CD4-positive, alpha-beta T cell (primary cell): ENCODE data around the gene CCDC33. TPM values are rescaled to one million over a fixed set of nuclear protein-coding genes. Genes with fewer than 3 reads are reported as not detected.
"Not testable (repeated sequence)": the region's sequence is repeated elsewhere in the genome, so short reads cannot be mapped to it uniquely, and the experiment has no call there.

ENCODE experiments used
- ATAC-seq: fragments of 200-7000 bp; cut with Tn5 transposase; one replicate; pipeline ENCODE4 v1.10.0; 2022; ENCODE audit warnings: mild to moderate bottlenecking; ENCODE audit not compliant: poor library complexity
- CTCF ChIA-PET: fragments of 350-600 bp; sonication (Branson Sonifier 250); formaldehyde crosslinking; loops from one replicate; lab custom pipeline; 2021; ENCODE audit warnings: antibody characterized with exemption, inconsistent platforms; lab: Charles Lee
- POLR2A ChIA-PET: fragments of 350-600 bp; sonication (Branson Sonifier 250); formaldehyde crosslinking; loops from one replicate; lab custom pipeline; 2021; ENCODE audit warnings: antibody characterized with exemption, inconsistent platforms; lab: Charles Lee
- DNase-seq, 14 experiments: peaks; one replicate each; pipeline ENCODE4 v3.0.0-alpha.2; 2013 to 2020; ENCODE audit warnings: mixed read lengths in 2 of 14
- H3K27ac ChIP-seq, 2 donors: one replicate each; pipeline versions ENCODE4 v1.5.1 to v1.7.0; 2013; ENCODE audit warnings: low read length in 2 of 2, low read depth in 1 of 2, mild to moderate bottlenecking in 1 of 2
- H3K27me3 ChIP-seq, 2 experiments: 1 replicate in 1 of 2; 2 replicates in 1 of 2; pipeline versions ENCODE4 v1.6.1 to v1.7.0; 2013; ENCODE audit warnings: low read length in 2 of 2, control low read depth in 1 of 2, mild to moderate bottlenecking in 1 of 2, moderate library complexity in 1 of 2; ENCODE audit not compliant: insufficient read depth in 2 of 2, control insufficient read depth in 1 of 2
- H3K36me3 ChIP-seq: one replicate; pipeline ENCODE4 v1.6.1; 2013; ENCODE audit warnings: low read length, control low read depth; ENCODE audit not compliant: insufficient read depth
- H3K4me1 ChIP-seq: one replicate; pipeline ENCODE4 v1.6.1; 2013; ENCODE audit warnings: low read length, control low read depth; ENCODE audit not compliant: insufficient read depth
- H3K4me3 ChIP-seq: one replicate; pipeline ENCODE4 v1.5.1; 2013; ENCODE audit warnings: mild to moderate bottlenecking, low read length, moderate library complexity
- H3K9me3 ChIP-seq, 2 experiments: 1 replicate in 1 of 2; 2 replicates in 1 of 2; pipeline versions ENCODE4 v1.6.1 to v1.7.0; 2013; ENCODE audit warnings: low read length in 2 of 2, mild to moderate bottlenecking in 2 of 2, control low read depth in 1 of 2, moderate library complexity in 1 of 2; ENCODE audit not compliant: control insufficient read depth in 1 of 2, insufficient read depth in 1 of 2
- H3K27ac Mint-ChIP-seq: one replicate; pipeline ENCODE4 v1.8.0; 2020; ENCODE audit warnings: mixed read lengths
- H3K27me3 Mint-ChIP-seq: one replicate; pipeline ENCODE4 v1.8.0; 2021; ENCODE audit warnings: mixed read lengths
- H3K36me3 Mint-ChIP-seq: one replicate; pipeline ENCODE4 v1.8.0; 2021; ENCODE audit warnings: low read depth, mixed read lengths
- H3K4me1 Mint-ChIP-seq: one replicate; pipeline ENCODE4 v1.8.0; 2021; ENCODE audit warnings: low read depth, mixed read lengths
- H3K4me3 Mint-ChIP-seq: one replicate; pipeline ENCODE4 v1.8.0; 2020; ENCODE audit warnings: mild to moderate bottlenecking, mixed read lengths
- H3K9me3 Mint-ChIP-seq: one replicate; pipeline ENCODE4 v1.8.0; 2020; ENCODE audit warnings: mixed read lengths
- intact Hi-C, 2 experiments: fragments of 100-400 bp; cut with DNase I in 1 of 2; cut with micrococcal nuclease in 1 of 2; formaldehyde crosslinking; loops; one replicate each; pipeline versions ENCODE4 v1.15.1 to v1.9.0; 2023 to 2025; cut with DNase I, micrococcal nuclease
- total RNA-seq, 174 experiments: library from RNA in 2 of 174; stranded (reverse) in 2 of 174; gene quantifications; one replicate each; pipeline ENCODE4 v1.2.3 and lab custom pipeline; 2021 to 2026
- TF ChIP-seq, protein P1 (sequence below): fragments of 200-600 bp; IDR thresholded peaks from one replicate; pipeline ENCODE4 v1.8.0; 2022; ENCODE audit warnings: antibody characterized with exemption, mild to moderate bottlenecking

CCDC33 gene
- total RNA-seq, 2 experiments from 2014 or later: not detected

- ATAC-seq, H3K36me3 ChIP-seq, H3K4me1 ChIP-seq, H3K4me1 Mint-ChIP-seq, H3K4me3 Mint-ChIP-seq, H3K27ac Mint-ChIP-seq, POLR2A ChIA-PET, DNase-seq, H3K4me3 ChIP-seq, intact Hi-C loops, H3K9me3 Mint-ChIP-seq, H3K9me3 ChIP-seq, H3K36me3 Mint-ChIP-seq, H3K27ac ChIP-seq: not testable (repeated sequence)
- CTCF ChIA-PET: interaction anchor here (1.4 kb wide), 1 partner anchor 388 kb away, joined by 3 read pairs; no protein-coding TSS in a partner anchor
- H3K27me3 ChIP-seq: peaks cover 8 to 16% of the 10 kb centered on the region in 2 experiments
- H3K27me3 Mint-ChIP-seq: peaks cover 39% of the 10 kb centered on the region
These were observed 124.7 kb downstream of the CCDC33 start for GRCh38 chr15:74360855-74361254.

DNA sequence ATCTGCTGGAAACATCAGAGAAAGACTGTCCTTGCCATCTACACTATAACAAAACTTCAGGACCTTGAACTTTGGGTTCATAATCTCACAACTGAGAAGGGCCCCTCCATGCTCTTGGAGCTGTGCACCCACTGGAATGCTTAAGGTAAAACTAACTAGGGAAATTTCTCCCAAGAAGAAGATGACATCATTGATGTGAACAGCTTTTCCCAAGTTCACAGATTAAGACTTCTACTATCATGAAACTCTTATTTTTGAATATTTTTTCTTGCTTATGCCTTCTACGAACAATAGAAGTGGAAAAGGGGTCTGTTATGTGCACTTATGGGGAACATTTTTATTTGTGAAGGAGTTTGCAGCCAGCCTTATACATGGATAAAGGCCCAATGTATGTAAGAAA is 126.4 kb downstream of the CCDC33 start:
- no peak overlapping the region for H3K27ac ChIP-seq
- TF ChIP-seq, protein P1, sequence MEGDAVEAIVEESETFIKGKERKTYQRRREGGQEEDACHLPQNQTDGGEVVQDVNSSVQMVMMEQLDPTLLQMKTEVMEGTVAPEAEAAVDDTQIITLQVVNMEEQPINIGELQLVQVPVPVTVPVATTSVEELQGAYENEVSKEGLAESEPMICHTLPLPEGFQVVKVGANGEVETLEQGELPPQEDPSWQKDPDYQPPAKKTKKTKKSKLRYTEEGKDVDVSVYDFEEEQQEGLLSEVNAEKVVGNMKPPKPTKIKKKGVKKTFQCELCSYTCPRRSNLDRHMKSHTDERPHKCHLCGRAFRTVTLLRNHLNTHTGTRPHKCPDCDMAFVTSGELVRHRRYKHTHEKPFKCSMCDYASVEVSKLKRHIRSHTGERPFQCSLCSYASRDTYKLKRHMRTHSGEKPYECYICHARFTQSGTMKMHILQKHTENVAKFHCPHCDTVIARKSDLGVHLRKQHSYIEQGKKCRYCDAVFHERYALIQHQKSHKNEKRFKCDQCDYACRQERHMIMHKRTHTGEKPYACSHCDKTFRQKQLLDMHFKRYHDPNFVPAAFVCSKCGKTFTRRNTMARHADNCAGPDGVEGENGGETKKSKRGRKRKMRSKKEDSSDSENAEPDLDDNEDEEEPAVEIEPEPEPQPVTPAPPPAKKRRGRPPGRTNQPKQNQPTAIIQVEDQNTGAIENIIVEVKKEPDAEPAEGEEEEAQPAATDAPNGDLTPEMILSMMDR: no peak
- DNase-seq (no peak), ATAC-seq (no peak)
- H3K27me3 Mint-ChIP-seq: peaks cover 49% of the 10 kb centered on the region
- no peaks in the 10 kb centered on the region for H3K9me3 Mint-ChIP-seq
- H3K4me1 Mint-ChIP-seq: no peaks in the 10 kb centered on the region
- no peak overlapping the region for H3K27ac Mint-ChIP-seq
- peaks cover 19 to 28% of the 10 kb centered on the region in 2 experiments for H3K27me3 ChIP-seq
- CTCF ChIA-PET: no interaction called here
- intact Hi-C loops: no loop called here
- no peaks in the 10 kb centered on the region for H3K36me3 ChIP-seq
- no peak overlapping the region for H3K4me3 Mint-ChIP-seq
- peaks cover 0 to 8% of the 10 kb centered on the region in 2 experiments for H3K9me3 ChIP-seq
- no peak overlapping the region for H3K4me3 ChIP-seq
- POLR2A ChIA-PET: no interaction called here
- peaks cover 12% of the 10 kb centered on the region for H3K4me1 ChIP-seq
- no peaks in the 10 kb centered on the region for H3K36me3 Mint-ChIP-seq

GRCh38 chr15:74364936-74365597 is 128.9 kb downstream of the CCDC33 start:
- Mint-ChIP-seq H3K27me3 (peaks cover 63% of the 10 kb centered on the region), H3K4me3 (peak overlapping the region; percentile 51), H3K27ac (no peak overlapping the region), H3K4me1 (no peaks in the 10 kb centered on the region), H3K9me3 (no peaks in the 10 kb centered on the region), H3K36me3 (no peaks in the 10 kb centered on the region)
- ATAC-seq: no peak
- H3K27me3 ChIP-seq: peaks cover 27 to 33% of the 10 kb centered on the region in 2 experiments
- CTCF ChIA-PET: no interaction called here
- DNase-seq: peak in 1 of 14 experiments; percentile 7
- no peak overlapping the region for H3K4me3 ChIP-seq
- peaks cover 12% of the 10 kb centered on the region for H3K4me1 ChIP-seq
- POLR2A ChIA-PET: no interaction called here
- TF ChIP-seq, protein P1: no peak
- no peak overlapping the region for H3K27ac ChIP-seq
- peaks cover 0 to 8% of the 10 kb centered on the region in 2 experiments for H3K9me3 ChIP-seq
- H3K36me3 ChIP-seq: no peaks in the 10 kb centered on the region
- intact Hi-C loops: no loop called here
